GM12891 (cell line): Measurements from ENCODE around the gene PLCB2.

Experiments
- POLR2AphosphoS5 ChIP-seq: IDR thresholded peaks from 2 replicates; pipeline ENCODE4 v1.6.1; 2011; ENCODE audit warnings: low read depth, low read length, control low read depth
- TAF1 ChIP-seq: IDR thresholded peaks from 2 replicates; pipeline ENCODE4 v1.6.1; 2011; ENCODE audit warnings: low read depth, low read length, control low read depth

DNA sequence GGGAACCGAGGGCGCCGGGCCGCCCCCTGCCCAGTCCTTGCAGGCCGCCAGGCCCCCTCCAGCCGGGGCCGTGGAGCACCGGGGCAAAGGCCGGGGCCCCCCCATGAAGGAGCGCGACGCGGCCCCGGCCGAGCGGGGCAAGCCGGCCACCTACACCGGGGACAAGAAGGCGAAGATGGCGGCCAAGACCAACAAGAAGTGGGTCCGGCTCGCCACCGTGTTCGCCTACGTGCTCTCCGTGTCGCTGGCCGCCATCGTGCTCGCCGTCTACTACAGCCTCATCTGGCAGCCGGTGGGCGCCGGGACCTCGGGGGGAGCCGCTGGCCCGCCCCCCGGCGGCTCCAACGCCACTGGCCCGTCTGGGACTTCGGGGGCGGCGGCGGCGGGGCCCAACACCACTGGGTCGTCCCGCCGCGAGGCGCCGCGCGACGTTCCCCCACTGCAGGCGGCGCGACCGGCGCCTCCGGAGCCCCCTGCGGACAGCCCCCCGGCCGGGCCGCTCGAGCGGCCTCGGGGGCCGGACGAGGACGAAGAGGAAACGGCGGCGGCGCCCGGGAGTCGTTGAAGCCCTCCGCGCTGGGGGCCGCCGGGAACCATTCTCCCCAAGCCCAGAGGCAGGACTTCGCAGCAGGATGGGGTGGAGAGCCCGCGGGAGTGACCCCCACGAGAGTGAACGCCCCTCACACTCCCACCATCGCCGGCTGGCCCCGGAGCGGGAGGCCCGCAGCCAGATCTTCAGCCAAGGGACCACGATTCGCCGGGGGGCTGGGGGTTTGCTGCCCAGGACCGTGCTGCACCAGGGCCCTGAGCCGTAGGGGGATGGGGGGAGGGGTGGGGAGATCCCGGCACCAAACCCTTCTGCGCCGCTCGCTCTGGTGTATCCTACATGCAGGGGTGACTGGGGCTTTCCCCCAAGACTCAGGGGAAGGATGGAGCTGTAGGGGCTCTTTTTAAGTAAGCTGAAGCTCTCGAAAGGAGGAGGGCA is 16.5 kb upstream of the PLCB2 start:
- TF ChIP-seq POLR2AphosphoS5 (no peak), TAF1 (no peak)
